ENCODE measurements around the gene ARHGAP35.
A peak's percentile ranks its signal among the peaks of the same experiment; 100 is the strongest.

ARHGAP35 gene

DNA sequence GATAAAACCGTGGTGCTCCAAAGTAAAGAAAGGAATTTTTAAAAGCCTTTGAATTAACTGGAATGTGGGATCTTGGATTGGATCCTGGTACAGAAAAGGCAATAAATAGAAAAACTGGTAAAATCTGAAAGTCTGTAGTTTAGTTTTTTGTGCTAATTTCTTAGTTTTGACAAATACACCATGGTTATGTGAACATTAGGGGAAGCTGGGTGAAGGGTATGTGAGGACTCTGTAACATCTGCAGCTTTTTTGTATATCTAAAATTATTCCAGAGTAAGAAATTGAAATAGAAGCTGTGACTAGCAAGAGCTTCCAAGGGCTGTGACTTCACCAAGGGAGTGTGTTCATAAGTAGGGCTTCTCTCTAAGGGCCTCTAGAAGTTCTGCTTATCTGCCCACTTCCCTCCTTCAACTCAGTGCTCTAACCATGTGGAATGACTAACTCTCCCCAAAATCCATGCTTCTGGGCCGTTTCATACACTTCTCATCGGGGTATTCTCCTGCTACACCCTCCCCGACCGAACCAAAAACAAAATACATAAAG lies 26.5 kb downstream of the ARHGAP35 start:
- H3K79me2 ChIP-seq (ENCODE audit: control insufficient read depth, insufficient read depth, low read length, unreplicated experiment) = peaks cover 60% of the 10 kb centered on the region
- 0 out of 2 replicates have a peak, but pooled peaks cover 2% of the 10 kb centered on the region for H3K36me3 ChIP-seq (ENCODE audit: insufficient read depth, low read length)
- H3K27ac ChIP-seq (ENCODE audit: low read depth, low read length) = 0 out of 2 replicates have a peak overlapping the region, but pooled peaks have one; percentile 17
- peaks cover 30% of the 10 kb centered on the region for H3K4me1 ChIP-seq (ENCODE audit: control insufficient read depth, insufficient read depth, low read length, unreplicated experiment)
- H3K27me3 ChIP-seq (ENCODE audit: insufficient read depth, low read length) = no peaks in the 10 kb centered on the region
- H2AFZ ChIP-seq (ENCODE audit: low read length, unreplicated experiment) = no peak overlapping the region
- H3K4me3 ChIP-seq (ENCODE audit: low read depth, low read length) = no peak overlapping the region

DNA sequence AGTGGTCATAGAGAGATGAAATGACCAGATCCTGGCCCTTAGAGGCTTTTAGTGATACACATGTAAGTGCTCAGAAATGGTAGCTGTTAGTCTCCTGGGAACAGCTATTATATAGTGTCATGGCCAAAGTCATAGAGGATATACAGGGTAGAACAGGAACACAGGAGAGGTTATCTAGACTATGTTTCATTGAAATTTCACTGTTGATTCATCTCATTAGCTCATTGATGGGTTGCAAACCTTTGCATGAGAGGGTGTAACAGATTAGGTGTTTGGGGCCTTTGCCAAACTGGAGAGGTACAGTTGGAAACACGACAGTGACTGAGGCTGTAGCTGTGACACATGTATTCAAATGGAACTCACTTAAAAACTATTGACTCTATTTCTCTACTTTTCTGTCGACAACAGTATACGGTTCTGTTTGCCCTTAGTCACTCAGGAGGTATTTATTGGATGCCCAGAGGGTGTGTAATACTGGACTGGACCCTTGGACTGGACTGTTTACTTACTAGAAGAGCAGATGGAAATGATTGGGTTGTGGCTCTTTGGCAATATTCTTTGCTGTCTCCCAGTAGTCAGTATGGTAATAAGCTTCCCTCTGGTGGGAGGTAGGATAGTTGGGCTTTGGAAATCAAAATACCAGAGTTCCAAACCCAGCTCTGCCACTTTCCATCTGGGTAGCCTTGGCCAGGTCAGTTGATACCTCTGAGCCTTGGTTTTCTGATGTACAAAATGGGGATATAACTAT lies 29.8 kb downstream of the ARHGAP35 start:
- Histone ChIP-seq H3K36me3 (ENCODE audit: insufficient read depth, low read length) (0 out of 2 replicates have a peak, but pooled peaks cover 2% of the 10 kb centered on the region), H3K27ac (ENCODE audit: low read depth, low read length) (peak overlapping the region; percentile 91), H3K79me2 (ENCODE audit: control insufficient read depth, insufficient read depth, low read length, unreplicated experiment) (peaks cover 65% of the 10 kb centered on the region), H3K27me3 (ENCODE audit: insufficient read depth, low read length) (no peaks in the 10 kb centered on the region), H3K4me3 (ENCODE audit: low read depth, low read length) (0 out of 2 replicates have a peak overlapping the region, but pooled peaks have one; percentile 42), H2AFZ (ENCODE audit: low read length, unreplicated experiment) (no peak overlapping the region), H3K4me1 (ENCODE audit: control insufficient read depth, insufficient read depth, low read length, unreplicated experiment) (peaks cover 41% of the 10 kb centered on the region)

DNA sequence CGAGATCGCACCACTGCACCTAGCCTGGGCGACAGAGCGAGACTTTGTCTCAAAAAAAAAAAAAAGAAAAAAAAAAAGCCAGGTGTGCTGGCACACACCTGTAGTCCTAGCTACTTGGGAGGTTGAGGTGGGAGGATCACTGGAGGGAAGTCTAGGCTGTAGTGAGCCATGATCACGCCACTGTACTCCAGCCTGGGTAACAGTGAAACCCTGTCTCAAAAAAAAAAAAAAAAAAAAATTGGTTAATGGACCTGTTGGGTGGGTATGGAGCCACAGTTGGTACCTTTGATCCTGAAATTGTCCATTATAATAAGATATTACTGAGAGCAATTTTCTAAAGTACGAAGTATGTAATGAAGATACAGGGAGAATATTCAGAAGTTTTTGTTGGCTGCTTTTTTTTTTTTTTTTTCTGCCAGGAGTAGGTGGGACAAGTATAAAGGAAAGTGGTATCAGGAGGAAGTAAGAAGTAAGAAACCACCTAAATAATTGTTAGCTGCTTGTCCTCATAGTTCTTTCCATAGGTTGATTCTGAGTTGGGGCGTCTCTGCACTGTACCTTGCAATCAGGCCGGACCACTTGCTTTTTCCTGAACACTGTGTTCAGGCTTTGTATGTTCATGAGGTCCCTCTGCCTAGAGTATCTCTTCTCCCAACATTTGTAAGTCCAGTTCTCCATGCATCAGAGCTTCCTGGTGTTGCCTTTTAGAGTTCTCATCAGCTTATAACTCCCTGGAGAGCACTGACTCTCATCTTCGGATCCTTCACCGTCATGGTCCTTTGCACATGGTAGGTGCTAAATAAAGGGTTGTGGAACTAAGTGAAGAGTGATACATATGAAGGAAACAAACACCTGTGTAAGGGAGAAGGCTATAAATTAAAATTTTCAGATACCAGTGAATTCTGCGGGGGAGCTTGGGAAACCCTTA lies 31.7 kb downstream of the ARHGAP35 start:
- no peaks in the 10 kb centered on the region for H3K27me3 ChIP-seq (ENCODE audit: insufficient read depth, low read length)
- H3K36me3 ChIP-seq (ENCODE audit: insufficient read depth, low read length) = 0 out of 2 replicates have a peak, but pooled peaks cover 2% of the 10 kb centered on the region
- H3K4me3 ChIP-seq (ENCODE audit: low read depth, low read length) = no peak overlapping the region
- H3K79me2 ChIP-seq (ENCODE audit: control insufficient read depth, insufficient read depth, low read length, unreplicated experiment) = peaks cover 71% of the 10 kb centered on the region
- peaks cover 26% of the 10 kb centered on the region for H3K4me1 ChIP-seq (ENCODE audit: control insufficient read depth, insufficient read depth, low read length, unreplicated experiment)
- H2AFZ ChIP-seq (ENCODE audit: low read length, unreplicated experiment) = no peak overlapping the region
- no peak overlapping the region for H3K27ac ChIP-seq (ENCODE audit: low read depth, low read length)

DNA sequence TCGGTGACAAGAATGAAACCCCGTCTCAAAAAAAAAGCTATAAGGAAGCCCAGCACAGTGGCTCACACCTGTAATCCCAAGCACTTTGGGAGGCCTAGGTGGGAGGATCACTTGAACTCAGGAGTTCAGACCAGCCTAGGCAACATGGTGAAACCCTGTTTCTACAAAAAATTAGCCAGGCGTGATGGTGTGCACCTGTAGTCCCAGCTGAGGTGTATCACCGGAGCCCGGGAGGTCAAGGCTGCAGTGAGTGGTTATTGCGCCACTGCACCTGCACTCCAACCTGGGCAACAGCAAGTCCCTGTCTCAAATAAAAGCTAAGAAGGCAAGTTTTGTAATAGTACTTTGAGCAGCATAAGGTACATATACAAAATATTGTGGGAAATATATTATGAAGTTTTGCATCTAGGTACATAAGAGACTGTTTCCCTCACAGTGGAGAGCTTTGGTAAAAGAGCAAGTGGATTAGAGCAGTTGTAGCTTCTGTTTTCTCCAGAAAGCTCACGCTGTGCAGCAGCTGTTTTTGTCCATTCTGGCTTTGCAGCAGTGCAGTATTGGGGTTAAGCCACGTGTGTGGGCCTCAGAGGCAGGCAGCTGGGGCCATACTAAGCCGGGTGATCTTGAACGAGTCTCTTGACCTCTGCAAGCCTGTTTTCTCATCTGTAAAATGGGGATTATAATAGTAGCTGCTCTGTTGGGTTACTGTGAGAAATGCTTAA lies 35.4 kb downstream of the ARHGAP35 start:
- H3K36me3 ChIP-seq (ENCODE audit: insufficient read depth, low read length) = no peaks in the 10 kb centered on the region
- H3K27ac ChIP-seq (ENCODE audit: low read depth, low read length) = no peak overlapping the region
- H3K4me3 ChIP-seq (ENCODE audit: low read depth, low read length) = no peak overlapping the region
- H3K27me3 ChIP-seq (ENCODE audit: insufficient read depth, low read length) = no peaks in the 10 kb centered on the region
- peaks cover 21% of the 10 kb centered on the region for H3K4me1 ChIP-seq (ENCODE audit: control insufficient read depth, insufficient read depth, low read length, unreplicated experiment)
- peaks cover 86% of the 10 kb centered on the region for H3K79me2 ChIP-seq (ENCODE audit: control insufficient read depth, insufficient read depth, low read length, unreplicated experiment)
- H2AFZ ChIP-seq (ENCODE audit: low read length, unreplicated experiment) = no peak overlapping the region

DNA sequence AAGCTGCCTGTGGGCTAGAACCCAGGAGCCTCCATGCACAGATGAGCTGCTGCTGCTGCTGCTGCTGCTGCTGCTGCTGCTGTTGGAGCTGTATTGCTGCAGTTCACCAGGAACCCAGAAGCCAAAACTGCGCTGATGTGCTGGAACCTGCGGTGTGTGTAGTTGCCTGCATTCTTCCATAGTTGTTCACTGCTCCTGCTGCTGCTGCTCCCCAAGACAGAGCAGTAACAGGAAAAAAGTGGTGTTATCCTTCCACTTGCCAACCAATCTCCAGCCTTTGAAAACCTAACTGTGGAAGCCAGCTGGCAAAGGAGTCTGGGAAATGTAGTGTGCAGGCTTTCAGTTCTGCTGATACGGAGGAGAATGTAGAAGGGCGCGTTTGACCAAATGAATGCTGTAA lies 37.9 kb downstream of the ARHGAP35 start:
- H3K27ac ChIP-seq (ENCODE audit: low read depth, low read length) = no peak overlapping the region
- peaks cover 41% of the 10 kb centered on the region for H3K4me1 ChIP-seq (ENCODE audit: control insufficient read depth, insufficient read depth, low read length, unreplicated experiment)
- peaks cover 91% of the 10 kb centered on the region for H3K79me2 ChIP-seq (ENCODE audit: control insufficient read depth, insufficient read depth, low read length, unreplicated experiment)
- H3K36me3 ChIP-seq (ENCODE audit: insufficient read depth, low read length) = no peaks in the 10 kb centered on the region
- no peaks in the 10 kb centered on the region for H3K27me3 ChIP-seq (ENCODE audit: insufficient read depth, low read length)
- H3K4me3 ChIP-seq (ENCODE audit: low read depth, low read length) = no peak overlapping the region
- no peak overlapping the region for H2AFZ ChIP-seq (ENCODE audit: low read length, unreplicated experiment)

DNA sequence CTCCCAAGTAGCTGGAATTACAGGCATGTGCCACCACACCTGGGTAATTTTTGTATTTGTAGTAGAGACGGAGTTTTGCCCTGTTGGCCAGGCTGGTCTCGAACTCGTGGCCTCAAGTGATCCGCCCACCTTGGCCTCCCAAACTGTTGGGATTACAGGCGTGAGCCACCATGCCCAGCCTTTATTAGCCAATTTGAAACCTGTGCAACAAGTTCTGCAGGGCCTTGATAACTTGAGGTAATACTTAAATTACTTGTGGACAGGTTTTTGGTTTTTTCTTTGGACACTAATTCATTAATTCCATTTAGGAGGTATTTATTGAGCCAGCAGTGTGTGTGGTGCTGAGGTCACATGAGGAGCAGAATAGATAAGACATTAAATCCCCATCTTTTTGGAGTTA lies 39.5 kb downstream of the ARHGAP35 start:
- Histone ChIP-seq H3K27ac (ENCODE audit: low read depth, low read length) (no peak overlapping the region), H3K79me2 (ENCODE audit: control insufficient read depth, insufficient read depth, low read length, unreplicated experiment) (peaks cover 92% of the 10 kb centered on the region), H2AFZ (ENCODE audit: low read length, unreplicated experiment) (no peak overlapping the region)

DNA sequence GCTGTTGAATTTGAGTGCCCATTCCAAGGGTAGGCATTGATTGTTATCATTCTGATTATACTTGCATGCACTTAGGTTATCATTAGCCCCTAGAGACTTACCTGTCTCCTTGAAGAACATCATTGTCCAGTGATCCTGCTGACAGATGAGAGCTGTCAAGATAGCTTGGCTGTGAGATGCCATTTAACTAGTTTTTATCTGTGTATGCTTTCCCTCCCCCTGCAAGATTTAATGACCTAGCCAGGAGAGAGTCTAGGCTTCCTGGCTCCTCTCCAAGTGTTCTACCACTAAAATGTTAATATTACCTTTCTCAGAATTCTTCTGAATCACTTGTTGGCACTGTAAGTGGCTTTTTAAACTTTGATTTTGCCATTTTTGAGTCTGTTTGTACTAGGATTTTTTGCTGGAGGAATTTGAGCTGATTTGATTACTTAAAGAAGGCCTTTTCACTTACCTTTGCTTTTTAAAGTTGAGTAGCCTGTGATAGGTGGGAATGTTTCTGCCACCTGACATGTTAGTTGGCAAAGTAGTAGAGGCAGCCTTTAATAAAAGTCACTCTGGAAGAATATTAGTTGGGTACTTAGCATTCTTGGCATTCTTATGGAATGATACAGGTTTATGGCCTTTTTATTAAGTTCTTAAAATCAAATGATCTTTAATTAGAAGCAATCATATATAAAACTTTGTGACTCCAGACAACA lies 41.1 kb downstream of the ARHGAP35 start:
- Histone ChIP-seq H3K27ac (ENCODE audit: low read depth, low read length) (peak overlapping the region; percentile 66), H3K36me3 (ENCODE audit: insufficient read depth, low read length) (no peaks in the 10 kb centered on the region), H3K27me3 (ENCODE audit: insufficient read depth, low read length) (no peaks in the 10 kb centered on the region), H3K4me3 (ENCODE audit: low read depth, low read length) (no peak overlapping the region), H3K4me1 (ENCODE audit: control insufficient read depth, insufficient read depth, low read length, unreplicated experiment) (peaks cover 49% of the 10 kb centered on the region), H3K79me2 (ENCODE audit: control insufficient read depth, insufficient read depth, low read length, unreplicated experiment) (peaks cover 87% of the 10 kb centered on the region), H2AFZ (ENCODE audit: low read length, unreplicated experiment) (no peak overlapping the region)

More for the DNA sequence above, 39.5 kb downstream of the ARHGAP35 start:
- no peak overlapping the region for H3K4me3 ChIP-seq (ENCODE audit: low read depth, low read length)
- H3K36me3 ChIP-seq (ENCODE audit: insufficient read depth, low read length) = no peaks in the 10 kb centered on the region
- H3K27me3 ChIP-seq (ENCODE audit: insufficient read depth, low read length) = no peaks in the 10 kb centered on the region
- peaks cover 49% of the 10 kb centered on the region for H3K4me1 ChIP-seq (ENCODE audit: control insufficient read depth, insufficient read depth, low read length, unreplicated experiment)

DNA sequence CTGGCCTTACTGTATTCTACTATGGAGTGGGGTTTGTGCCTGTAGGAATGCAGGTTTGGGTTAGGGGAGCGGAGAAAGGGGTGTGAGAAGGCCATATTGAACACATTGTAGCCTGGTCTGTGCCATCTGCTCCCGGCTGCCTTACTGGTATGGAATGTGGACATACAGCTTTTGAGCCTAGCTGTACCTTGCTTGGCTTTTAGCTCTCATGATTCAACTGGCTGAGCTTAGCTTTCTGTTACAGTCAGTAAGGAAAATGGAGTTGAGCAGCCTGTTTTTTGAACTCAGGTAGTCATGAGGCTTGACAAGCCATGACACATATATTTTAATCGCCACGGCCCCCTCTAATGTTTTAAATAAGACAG lies 41.6 kb downstream of the ARHGAP35 start:
- H3K27ac ChIP-seq (ENCODE audit: low read depth, low read length) = peak overlapping the region; percentile 66
- no peak overlapping the region for H3K4me3 ChIP-seq (ENCODE audit: low read depth, low read length)

DNA sequence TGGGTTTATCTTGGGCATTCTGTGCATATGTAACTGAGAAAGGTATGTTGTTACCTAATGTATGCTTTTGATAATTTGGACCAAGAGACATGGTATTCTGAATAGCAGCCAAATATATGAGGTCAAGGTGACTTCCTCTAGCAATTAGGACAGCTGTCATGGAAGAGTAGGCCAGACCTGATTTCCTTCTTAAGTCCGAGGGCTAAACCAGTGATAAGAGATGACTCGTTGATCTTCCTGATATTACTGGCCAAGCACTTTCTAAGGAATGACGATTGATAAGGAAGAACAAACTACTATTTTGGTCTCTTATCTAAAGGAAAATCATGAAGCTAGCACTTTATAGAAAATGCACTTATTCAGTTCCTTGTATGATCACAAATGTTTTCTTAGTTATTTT lies 42.7 kb downstream of the ARHGAP35 start:
- Histone ChIP-seq H3K79me2 (ENCODE audit: control insufficient read depth, insufficient read depth, low read length, unreplicated experiment) (peaks cover 82% of the 10 kb centered on the region), H3K27ac (ENCODE audit: low read depth, low read length) (peak overlapping the region; percentile 66), H2AFZ (ENCODE audit: low read length, unreplicated experiment) (no peak overlapping the region), H3K27me3 (ENCODE audit: insufficient read depth, low read length) (no peaks in the 10 kb centered on the region), H3K4me1 (ENCODE audit: control insufficient read depth, insufficient read depth, low read length, unreplicated experiment) (peaks cover 46% of the 10 kb centered on the region), H3K36me3 (ENCODE audit: insufficient read depth, low read length) (no peaks in the 10 kb centered on the region), H3K4me3 (ENCODE audit: low read depth, low read length) (no peak overlapping the region)

More for the DNA sequence above, 41.6 kb downstream of the ARHGAP35 start:
- Histone ChIP-seq H2AFZ (ENCODE audit: low read length, unreplicated experiment) (no peak overlapping the region), H3K27me3 (ENCODE audit: insufficient read depth, low read length) (no peaks in the 10 kb centered on the region), H3K79me2 (ENCODE audit: control insufficient read depth, insufficient read depth, low read length, unreplicated experiment) (peaks cover 83% of the 10 kb centered on the region), H3K36me3 (ENCODE audit: insufficient read depth, low read length) (no peaks in the 10 kb centered on the region), H3K4me1 (ENCODE audit: control insufficient read depth, insufficient read depth, low read length, unreplicated experiment) (peaks cover 49% of the 10 kb centered on the region)

Data from ACC112 (cell line).